Kidney epithelial cell (primary cell): ENCODE measurements around the gene RAPGEF6. TPM values are rescaled to one million over a fixed set of nuclear protein-coding genes. Genes with fewer than 3 reads are reported as not detected.

Source experiments
- DNase-seq: peaks from one replicate; pipeline ENCODE4 v3.0.0-alpha.2; 2010; ENCODE audit warnings: low read depth
- H3K27me3 ChIP-seq: 2 replicates; pipeline ENCODE4 v1.6.0; 2011; ENCODE audit warnings: low read length; ENCODE audit not compliant: control insufficient read depth, insufficient read depth
- H3K36me3 ChIP-seq: 2 replicates; pipeline ENCODE4 v1.5.1; 2011; ENCODE audit warnings: low read length; ENCODE audit not compliant: control insufficient read depth, insufficient read depth
- H3K4me3 ChIP-seq: 2 replicates; pipeline ENCODE4 v1.5.1; 2011; ENCODE audit warnings: low read depth, mild to moderate bottlenecking, control low read depth, low read length
- total RNA-seq: library from RNA; depleted of rRNA; stranded (reverse); fragments of >200 nt; gene quantifications from 2 replicates; pipeline ENCODE4 v1.2.3, GENCODE V29; 2015
- TF ChIP-seq, protein P1 (sequence below): IDR thresholded peaks from 2 replicates; pipeline ENCODE4 v1.5.1; 2011; ENCODE audit warnings: mild to moderate bottlenecking, moderate library complexity, low read length, control low read depth, inconsistent platforms; ENCODE audit not compliant: insufficient read depth, poor library complexity, severe bottlenecking

Gene RAPGEF6
- total RNA-seq, 1 donor from 2014 or later: 10.0 TPM

DNA sequence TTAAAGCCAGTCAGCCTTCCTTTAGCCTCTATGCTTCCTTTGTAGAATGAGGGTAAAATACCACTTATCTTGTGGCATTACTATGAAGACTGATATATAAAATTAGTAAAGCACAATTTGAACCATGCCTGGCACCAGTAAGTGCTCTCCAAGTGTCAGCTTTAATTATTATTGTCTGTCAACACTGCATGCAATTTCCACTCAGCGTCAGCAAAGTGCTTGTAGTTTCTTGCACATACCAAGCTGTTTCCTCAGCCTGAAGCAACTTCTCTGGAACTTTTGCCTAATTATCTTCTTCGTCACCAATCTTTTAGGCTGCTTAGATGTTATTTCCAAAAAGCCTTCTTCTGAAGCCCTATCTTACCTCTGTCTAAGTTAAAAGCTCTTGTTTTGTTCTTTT is 193.8 kb downstream of the RAPGEF6 start:
- H3K36me3 ChIP-seq: no peaks in the 10 kb centered on the region
- no peak overlapping the region for H3K4me3 ChIP-seq
- H3K27me3 ChIP-seq: no peaks in the 10 kb centered on the region
- TF ChIP-seq, protein P1, sequence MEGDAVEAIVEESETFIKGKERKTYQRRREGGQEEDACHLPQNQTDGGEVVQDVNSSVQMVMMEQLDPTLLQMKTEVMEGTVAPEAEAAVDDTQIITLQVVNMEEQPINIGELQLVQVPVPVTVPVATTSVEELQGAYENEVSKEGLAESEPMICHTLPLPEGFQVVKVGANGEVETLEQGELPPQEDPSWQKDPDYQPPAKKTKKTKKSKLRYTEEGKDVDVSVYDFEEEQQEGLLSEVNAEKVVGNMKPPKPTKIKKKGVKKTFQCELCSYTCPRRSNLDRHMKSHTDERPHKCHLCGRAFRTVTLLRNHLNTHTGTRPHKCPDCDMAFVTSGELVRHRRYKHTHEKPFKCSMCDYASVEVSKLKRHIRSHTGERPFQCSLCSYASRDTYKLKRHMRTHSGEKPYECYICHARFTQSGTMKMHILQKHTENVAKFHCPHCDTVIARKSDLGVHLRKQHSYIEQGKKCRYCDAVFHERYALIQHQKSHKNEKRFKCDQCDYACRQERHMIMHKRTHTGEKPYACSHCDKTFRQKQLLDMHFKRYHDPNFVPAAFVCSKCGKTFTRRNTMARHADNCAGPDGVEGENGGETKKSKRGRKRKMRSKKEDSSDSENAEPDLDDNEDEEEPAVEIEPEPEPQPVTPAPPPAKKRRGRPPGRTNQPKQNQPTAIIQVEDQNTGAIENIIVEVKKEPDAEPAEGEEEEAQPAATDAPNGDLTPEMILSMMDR: no peak
- DNase-seq: no peak

DNA sequence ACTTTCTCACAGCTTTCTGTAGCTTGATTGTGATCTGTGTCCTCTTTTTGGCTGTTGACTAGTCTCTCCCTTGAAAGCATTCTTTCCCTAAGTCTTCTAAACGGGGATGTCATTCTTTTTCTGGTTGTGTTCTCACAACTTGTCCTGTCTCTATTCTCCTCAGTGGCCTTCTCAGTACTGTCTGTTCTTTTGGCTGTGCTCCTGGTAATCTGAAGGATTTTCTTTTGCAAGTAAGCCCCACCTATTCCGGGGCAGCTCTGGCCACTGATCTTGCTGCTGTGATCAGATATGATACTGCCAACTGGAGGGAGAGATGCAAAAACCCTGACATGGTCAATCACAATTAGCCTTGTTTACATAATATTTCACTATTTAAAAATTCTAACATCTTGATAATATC is 198.9 kb downstream of the RAPGEF6 start:
- TF ChIP-seq, protein P1: no peak
- H3K27me3 ChIP-seq: no peaks in the 10 kb centered on the region
- no peaks in the 10 kb centered on the region for H3K36me3 ChIP-seq
- no peak overlapping the region for H3K4me3 ChIP-seq
- DNase-seq: no peak

DNA sequence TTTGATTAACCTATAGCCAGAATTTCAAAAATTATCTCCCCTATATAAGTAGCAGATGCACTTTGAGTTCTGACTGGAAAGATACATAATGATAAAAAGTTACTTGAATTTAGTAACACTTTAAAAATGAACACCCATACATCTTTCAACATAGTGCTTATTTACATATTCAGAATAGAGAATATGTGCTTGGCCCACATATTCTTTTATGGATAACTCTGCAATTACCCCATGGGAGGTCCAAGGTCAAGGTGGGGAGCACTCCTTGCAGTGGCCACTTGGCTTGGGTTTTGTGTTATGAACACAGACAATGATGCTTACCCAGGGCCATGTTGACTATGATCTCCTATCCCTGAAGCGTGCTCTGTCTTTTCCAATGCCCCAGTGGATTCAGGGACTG is 201.9 kb downstream of the RAPGEF6 start:
- Histone ChIP-seq H3K36me3 (peaks cover 2% of the 10 kb centered on the region), H3K27me3 (no peaks in the 10 kb centered on the region), H3K4me3 (no peak overlapping the region)
- no peak for DNase-seq
- TF ChIP-seq, protein P1: no peak

DNA sequence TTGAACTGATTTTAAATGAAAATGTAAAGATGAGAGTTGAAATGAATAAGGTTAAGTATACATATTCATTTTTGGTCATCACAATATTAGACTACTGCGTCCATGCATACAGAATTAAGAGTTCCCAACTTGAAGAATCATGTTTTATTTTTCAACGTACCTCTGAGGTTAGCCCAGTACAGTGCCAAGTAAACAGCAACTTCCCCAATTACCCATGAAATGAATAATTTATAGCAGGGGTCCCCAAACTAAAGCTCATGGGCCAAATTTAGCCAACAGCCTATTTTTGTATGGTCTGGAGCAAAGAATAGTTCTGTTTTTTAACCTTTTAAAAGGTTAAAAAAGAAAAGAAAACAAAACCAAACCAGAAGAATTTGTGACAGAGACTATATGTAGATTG is 203.2 kb downstream of the RAPGEF6 start:
- Histone ChIP-seq H3K36me3 (peaks cover 2% of the 10 kb centered on the region), H3K4me3 (no peak overlapping the region), H3K27me3 (no peaks in the 10 kb centered on the region)
- no peak for DNase-seq
- TF ChIP-seq, protein P1: no peak

DNA sequence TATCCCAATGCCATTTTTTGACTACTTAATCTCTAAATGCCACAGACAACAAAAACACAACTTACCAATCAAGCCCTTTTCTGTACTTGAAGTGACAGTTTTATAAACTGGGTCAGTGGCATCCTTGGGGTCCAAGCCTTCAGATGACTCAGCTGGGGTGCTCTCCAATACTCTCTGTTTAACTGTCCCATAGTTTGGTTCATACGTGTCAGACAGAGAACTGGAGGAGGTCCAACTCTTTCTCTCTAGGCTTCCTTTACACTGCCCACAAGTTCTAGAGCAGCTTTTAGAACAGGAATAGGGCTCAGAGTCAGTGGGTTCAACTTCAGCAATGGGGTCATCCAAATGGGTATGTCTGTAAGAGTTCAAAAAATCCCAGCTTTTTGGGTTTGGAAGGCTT is 204.2 kb downstream of the RAPGEF6 start:
- TF ChIP-seq, protein P1: no peak
- peaks cover 2% of the 10 kb centered on the region for H3K36me3 ChIP-seq

DNA sequence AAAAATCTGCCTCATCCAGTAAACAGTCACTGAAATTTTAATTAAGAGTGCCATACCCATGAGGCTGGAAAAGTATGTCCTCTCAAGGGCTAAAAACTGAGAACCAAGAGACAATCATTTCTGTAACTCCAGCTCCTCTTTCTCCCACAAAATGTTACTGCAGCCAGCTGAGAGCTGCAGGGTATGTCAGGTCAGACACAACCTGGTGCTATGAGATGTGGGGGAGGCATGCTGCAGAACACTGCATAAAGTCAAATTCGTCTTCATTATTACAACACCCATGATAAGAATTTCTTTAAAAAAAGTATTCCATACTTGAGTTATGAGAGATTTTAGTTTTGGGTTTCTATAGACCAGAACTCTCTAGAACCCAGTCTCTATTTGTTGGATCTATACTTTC is 209.0 kb downstream of the RAPGEF6 start:
- H3K27me3 ChIP-seq: no peaks in the 10 kb centered on the region
- TF ChIP-seq, protein P1: no peak
- DNase-seq: no peak
- H3K4me3 ChIP-seq: no peak overlapping the region
- peaks cover 2% of the 10 kb centered on the region for H3K36me3 ChIP-seq

More for the DNA sequence above, 204.2 kb downstream of the RAPGEF6 start:
- Histone ChIP-seq H3K27me3 (no peaks in the 10 kb centered on the region), H3K4me3 (no peak overlapping the region)
- no peak for DNase-seq
